Measurements from ENCODE around the gene SLC22A3. TPM values are rescaled to one million over a fixed set of nuclear protein-coding genes. Genes with fewer than 3 reads are reported as not detected.

The SLC22A3 gene
- total RNA-seq, 1 experiment from 2014 or later: 2.4 TPM

- intact Hi-C loops (cut with micrococcal nuclease; ENCODE audit: unreplicated experiment): no loop called here
- Histone ChIP-seq H3K9me3 (no peaks in the 10 kb centered on the region), H3K27me3 (replicated peaks; ENCODE audit: control insufficient read depth, insufficient read depth, low read length) (no peaks in the 10 kb centered on the region; the same call in 1 of the 2 replicates), H3K36me3 (ENCODE audit: control insufficient read depth, insufficient read depth, low read length) (no peaks in the 10 kb centered on the region), H3K4me3 (ENCODE audit: low read depth, low read length) (no peak overlapping the region), H3K4me1 (no peaks in the 10 kb centered on the region)
- Mint-ChIP-seq H3K27ac (ENCODE audit: unreplicated experiment) (no peak overlapping the region), H3K9me3 (ENCODE audit: unreplicated experiment) (no peaks in the 10 kb centered on the region), H3K4me1 (ENCODE audit: low read depth, unreplicated experiment) (no peaks in the 10 kb centered on the region), H3K4me3 (ENCODE audit: unreplicated experiment) (no peak overlapping the region), H3K27me3 (ENCODE audit: insufficient read depth, unreplicated experiment) (peaks cover 14% of the 10 kb centered on the region), H3K36me3 (ENCODE audit: insufficient read depth, unreplicated experiment) (no peaks in the 10 kb centered on the region)
- DNase-seq: no peak
- ChIA-PET POLR2A (no interaction called here), CTCF (no interaction called here)
- TF ChIP-seq CTCF (IDR thresholded peaks at IDR 0.05; ENCODE audit: insufficient read depth in 1 of 2, low read depth in 1 of 2, low read length in 1 of 2, severe bottlenecking in 1 of 2, unreplicated experiment in 1 of 2): no peak
- no TSS peak for BruUV-seq (replicated peaks)
Measured at GRCh38 chr6:160331204-160331603, 17.0 kb upstream of the SLC22A3 start.

GRCh38 chr6:160331753-160332152 is 16.4 kb upstream of the SLC22A3 start:
- BruUV-seq (replicated peaks): no TSS peak
- POLR2A ChIA-PET: no interaction called here
- intact Hi-C loops (cut with micrococcal nuclease; ENCODE audit: unreplicated experiment): no loop called here
- Histone ChIP-seq H3K4me3 (ENCODE audit: low read depth, low read length) (no peak overlapping the region), H3K36me3 (ENCODE audit: control insufficient read depth, insufficient read depth, low read length) (no peaks in the 10 kb centered on the region), H3K9me3 (no peaks in the 10 kb centered on the region), H3K4me1 (no peaks in the 10 kb centered on the region), H3K27me3 (replicated peaks; ENCODE audit: control insufficient read depth, insufficient read depth, low read length) (no peaks in the 10 kb centered on the region; the same call in 1 of the 2 replicates)
- Mint-ChIP-seq H3K27me3 (ENCODE audit: insufficient read depth, unreplicated experiment) (peaks cover 14% of the 10 kb centered on the region), H3K27ac (ENCODE audit: unreplicated experiment) (no peak overlapping the region), H3K36me3 (ENCODE audit: insufficient read depth, unreplicated experiment) (no peaks in the 10 kb centered on the region), H3K4me1 (ENCODE audit: low read depth, unreplicated experiment) (no peaks in the 10 kb centered on the region), H3K4me3 (ENCODE audit: unreplicated experiment) (no peak overlapping the region), H3K9me3 (ENCODE audit: unreplicated experiment) (no peaks in the 10 kb centered on the region)
- no peak for DNase-seq
- no peak for TF ChIP-seq CTCF (IDR thresholded peaks at IDR 0.05; ENCODE audit: insufficient read depth in 1 of 2, low read depth in 1 of 2, low read length in 1 of 2, severe bottlenecking in 1 of 2, unreplicated experiment in 1 of 2)
- CTCF ChIA-PET: no interaction called here

GRCh38 chr6:160333101-160333500 is 15.1 kb upstream of the SLC22A3 start:
- ChIA-PET CTCF (no interaction called here), POLR2A (no interaction called here)
- no TSS peak for BruUV-seq (replicated peaks)

More at GRCh38 chr6:160333101-160333500, 15.1 kb upstream of the SLC22A3 start:
- DNase-seq: no peak
- intact Hi-C loops (cut with micrococcal nuclease; ENCODE audit: unreplicated experiment): no loop called here
- H3K4me3 Mint-ChIP-seq (ENCODE audit: unreplicated experiment): no peak overlapping the region
- H3K9me3 Mint-ChIP-seq (ENCODE audit: unreplicated experiment): no peaks in the 10 kb centered on the region
- peaks cover 7% of the 10 kb centered on the region for H3K4me1 Mint-ChIP-seq (ENCODE audit: low read depth, unreplicated experiment)
- Histone ChIP-seq H3K4me3 (ENCODE audit: low read depth, low read length) (no peak overlapping the region), H3K27me3 (replicated peaks; ENCODE audit: control insufficient read depth, insufficient read depth, low read length) (no peaks in the 10 kb centered on the region; the same call in 1 of the 2 replicates), H3K4me1 (no peaks in the 10 kb centered on the region), H3K9me3 (no peaks in the 10 kb centered on the region), H3K36me3 (ENCODE audit: control insufficient read depth, insufficient read depth, low read length) (no peaks in the 10 kb centered on the region)
- H3K27ac Mint-ChIP-seq (ENCODE audit: unreplicated experiment): no peak overlapping the region
- no peak for TF ChIP-seq CTCF (IDR thresholded peaks at IDR 0.05; ENCODE audit: insufficient read depth in 1 of 2, low read depth in 1 of 2, low read length in 1 of 2, severe bottlenecking in 1 of 2, unreplicated experiment in 1 of 2)
- peaks cover 14% of the 10 kb centered on the region for H3K27me3 Mint-ChIP-seq (ENCODE audit: insufficient read depth, unreplicated experiment)
- H3K36me3 Mint-ChIP-seq (ENCODE audit: insufficient read depth, unreplicated experiment): no peaks in the 10 kb centered on the region
